Bronchial epithelial cell (primary cell): ENCODE data around the gene ACTR10. TPM values are rescaled to one million over a fixed set of nuclear protein-coding genes. Genes with fewer than 3 reads are reported as not detected.
A peak's percentile ranks its signal among the peaks of the same experiment; 100 is the strongest.

Experiments used
- DNase-seq: peaks from one replicate; pipeline ENCODE4 v3.0.0-alpha.2; 2010; ENCODE audit warnings: low read depth
- FAIRE-seq: peaks from 2 replicates; lab custom pipeline; 2011; peaks lifted over from hg19 to GRCh38; lab: Jason Lieb, UNC
- H3K27me3 ChIP-seq: 2 replicates; pipeline ENCODE4 v1.5.1; 2011; ENCODE audit warnings: low read length; ENCODE audit not compliant: control insufficient read depth, insufficient read depth
- H3K36me3 ChIP-seq: 2 replicates; pipeline ENCODE4 v1.5.1; 2011; ENCODE audit warnings: low read length; ENCODE audit not compliant: control insufficient read depth, insufficient read depth
- H3K4me3 ChIP-seq: 2 replicates; pipeline ENCODE4 v1.5.1; 2011; ENCODE audit warnings: mild to moderate bottlenecking, low read depth, low read length, control low read depth
- total RNA-seq: library from RNA; depleted of rRNA; stranded (reverse); fragments of >200 nt; gene quantifications from 2 replicates; pipeline ENCODE4 v1.2.1, GENCODE V29; 2014
- TF ChIP-seq, protein P1 (sequence below): IDR thresholded peaks from 2 replicates; pipeline ENCODE4 v1.5.1; 2011; ENCODE audit warnings: mild to moderate bottlenecking, moderate library complexity, low read length, control low read depth, inconsistent platforms; ENCODE audit not compliant: insufficient read depth, severe bottlenecking

The ACTR10 gene
- total RNA-seq, 1 donor from 2014 or later = 31.6 TPM

DNA sequence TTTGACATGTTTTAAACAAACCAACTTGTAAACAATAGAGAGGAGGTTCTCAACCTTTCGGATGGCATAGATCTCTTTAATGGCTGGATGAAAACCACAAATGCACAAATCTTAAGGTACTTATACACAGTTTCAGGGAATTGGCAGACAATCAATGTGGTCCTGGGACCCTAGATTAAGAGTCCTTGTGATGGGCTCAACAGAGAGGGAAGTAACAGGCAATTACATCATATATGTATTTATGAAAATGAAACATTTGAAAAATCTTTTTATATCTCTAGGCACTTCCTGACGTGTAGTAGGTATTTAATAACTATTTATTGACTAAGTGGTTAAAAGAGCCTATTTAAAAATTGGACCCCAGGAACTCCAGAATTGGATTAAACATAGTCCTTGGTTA, 897 bp downstream of the ACTR10 start:
- H3K27me3 ChIP-seq = no peaks in the 10 kb centered on the region
- H3K36me3 ChIP-seq = peaks cover 2% of the 10 kb centered on the region
- DNase-seq (no peak), FAIRE-seq (no peak)
- peak overlapping the region; percentile 95 for H3K4me3 ChIP-seq
- TF ChIP-seq, protein P1, sequence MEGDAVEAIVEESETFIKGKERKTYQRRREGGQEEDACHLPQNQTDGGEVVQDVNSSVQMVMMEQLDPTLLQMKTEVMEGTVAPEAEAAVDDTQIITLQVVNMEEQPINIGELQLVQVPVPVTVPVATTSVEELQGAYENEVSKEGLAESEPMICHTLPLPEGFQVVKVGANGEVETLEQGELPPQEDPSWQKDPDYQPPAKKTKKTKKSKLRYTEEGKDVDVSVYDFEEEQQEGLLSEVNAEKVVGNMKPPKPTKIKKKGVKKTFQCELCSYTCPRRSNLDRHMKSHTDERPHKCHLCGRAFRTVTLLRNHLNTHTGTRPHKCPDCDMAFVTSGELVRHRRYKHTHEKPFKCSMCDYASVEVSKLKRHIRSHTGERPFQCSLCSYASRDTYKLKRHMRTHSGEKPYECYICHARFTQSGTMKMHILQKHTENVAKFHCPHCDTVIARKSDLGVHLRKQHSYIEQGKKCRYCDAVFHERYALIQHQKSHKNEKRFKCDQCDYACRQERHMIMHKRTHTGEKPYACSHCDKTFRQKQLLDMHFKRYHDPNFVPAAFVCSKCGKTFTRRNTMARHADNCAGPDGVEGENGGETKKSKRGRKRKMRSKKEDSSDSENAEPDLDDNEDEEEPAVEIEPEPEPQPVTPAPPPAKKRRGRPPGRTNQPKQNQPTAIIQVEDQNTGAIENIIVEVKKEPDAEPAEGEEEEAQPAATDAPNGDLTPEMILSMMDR = no peak

DNA sequence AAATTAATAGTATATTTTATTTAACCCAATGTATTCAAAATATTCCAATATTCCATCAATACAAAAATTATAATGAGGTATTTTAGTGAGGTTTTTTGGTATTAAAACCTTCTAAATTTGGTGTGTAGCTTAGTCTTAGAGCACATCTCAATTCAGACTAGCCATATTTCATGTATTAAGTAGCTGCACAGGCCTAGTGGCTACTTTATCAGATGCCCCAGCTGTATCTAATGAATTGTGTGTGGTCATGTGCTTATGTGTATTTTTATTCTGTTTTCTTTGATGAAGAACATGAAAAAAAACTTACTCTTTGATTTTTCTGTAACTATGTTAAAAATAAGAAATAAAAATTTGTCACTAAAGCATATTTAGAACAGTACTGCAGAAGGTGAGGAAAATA, 13.2 kb downstream of the ACTR10 start:
- TF ChIP-seq, protein P1 = no peak
- FAIRE-seq = no peak
- no peak for DNase-seq
- Histone ChIP-seq H3K27me3 (no peaks in the 10 kb centered on the region), H3K4me3 (no peak overlapping the region), H3K36me3 (peaks cover 4% of the 10 kb centered on the region)

DNA sequence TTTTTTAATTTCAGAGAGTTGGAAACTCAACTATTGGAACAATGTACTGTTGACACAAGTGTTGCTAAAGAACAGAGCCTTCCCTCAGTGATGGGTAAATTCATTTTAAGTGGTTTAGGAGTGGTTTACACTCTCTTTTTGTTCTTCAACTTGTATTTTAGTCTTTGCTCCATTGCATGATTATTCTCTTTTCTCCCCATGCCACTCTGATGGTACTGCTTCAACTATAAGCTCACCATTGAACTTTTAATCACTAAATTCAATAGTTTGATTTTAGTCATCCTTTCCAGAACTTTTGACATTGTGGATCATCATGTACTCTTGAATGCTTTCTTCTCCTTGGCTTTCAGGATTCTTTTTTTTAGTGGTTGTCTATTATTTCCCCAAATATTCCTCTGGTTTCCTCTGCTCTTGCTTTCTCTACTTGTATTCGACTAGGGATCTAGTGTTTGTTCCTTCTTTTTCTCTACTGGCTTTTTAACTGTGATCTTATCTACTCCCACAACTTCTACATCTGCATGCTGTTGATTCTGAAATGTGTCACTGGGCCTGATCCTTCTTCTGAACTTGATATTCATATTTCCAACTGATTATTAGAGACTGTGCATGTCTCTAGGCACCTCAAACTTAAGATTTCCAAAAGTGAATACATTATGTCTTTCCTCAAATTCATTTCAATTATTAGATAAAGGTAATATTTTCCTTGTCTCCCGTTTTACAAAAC, 15.4 kb downstream of the ACTR10 start:
- Histone ChIP-seq H3K36me3 (peaks cover 4% of the 10 kb centered on the region), H3K4me3 (no peak overlapping the region), H3K27me3 (no peaks in the 10 kb centered on the region)
- FAIRE-seq (no peak), DNase-seq (no peak)
- TF ChIP-seq, protein P1 = no peak

DNA sequence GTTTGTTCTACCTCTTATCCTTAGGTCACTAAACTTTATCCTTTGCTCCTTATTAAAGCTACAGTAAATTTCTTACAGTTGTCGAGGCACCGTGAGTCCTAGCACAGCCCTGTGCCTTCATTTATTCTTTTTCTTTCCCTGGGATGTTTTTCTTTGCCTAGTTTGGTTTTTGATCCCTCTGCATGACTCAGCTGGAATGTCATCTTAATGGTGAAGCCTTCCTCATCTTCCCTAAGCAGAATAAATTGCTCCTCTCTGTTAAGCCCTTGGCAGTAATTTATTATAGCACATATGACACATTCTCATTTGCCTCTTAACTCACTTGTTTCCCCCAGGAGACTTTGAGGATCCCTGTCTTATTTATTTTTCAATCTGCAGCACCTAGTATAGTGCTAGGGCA, 16.6 kb downstream of the ACTR10 start:
- TF ChIP-seq, protein P1 = no peak
- Histone ChIP-seq H3K36me3 (peaks cover 4% of the 10 kb centered on the region), H3K27me3 (no peaks in the 10 kb centered on the region), H3K4me3 (no peak overlapping the region)
- FAIRE-seq (no peak), DNase-seq (no peak)

DNA sequence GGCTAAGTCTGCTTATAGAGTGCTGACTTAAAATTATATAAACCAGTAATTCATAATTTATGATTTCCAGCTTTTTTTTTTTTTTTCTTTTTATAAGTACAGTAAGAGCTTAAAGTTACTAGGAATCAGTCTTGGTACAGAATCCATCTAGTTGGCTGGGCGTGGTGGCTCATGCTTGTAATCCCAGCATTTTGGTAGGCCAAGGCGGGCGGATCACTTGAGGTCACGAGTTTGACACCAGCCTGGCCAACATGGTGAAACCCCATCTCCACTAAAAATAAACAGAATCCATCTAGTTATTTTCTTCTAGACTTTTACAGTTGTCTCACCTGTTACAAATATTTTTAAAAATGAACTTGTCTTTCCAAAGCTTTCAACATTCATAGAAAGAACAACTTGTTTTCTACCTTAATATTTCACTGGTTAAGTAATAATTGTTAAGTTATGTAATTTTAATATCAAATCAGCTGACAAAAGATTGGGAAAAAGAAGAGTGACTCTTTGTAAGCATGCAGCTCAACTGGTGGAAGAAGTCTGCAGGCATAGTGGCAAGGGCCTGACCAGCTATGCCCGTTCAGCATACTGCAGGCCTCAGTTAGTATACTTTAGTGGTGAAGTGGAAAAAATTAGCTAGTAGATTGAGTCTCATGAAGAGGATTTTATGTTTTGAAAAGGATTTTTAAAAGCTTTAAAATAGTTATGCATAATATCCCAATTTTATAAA, 27.3 kb downstream of the ACTR10 start:
- FAIRE-seq = no peak
- Histone ChIP-seq H3K36me3 (no peaks in the 10 kb centered on the region), H3K4me3 (no peak overlapping the region), H3K27me3 (no peaks in the 10 kb centered on the region)
- TF ChIP-seq, protein P1 = no peak
- no peak for DNase-seq
